ENCODE measurements around the gene NUDT1. TPM values are rescaled to one million over a fixed set of nuclear protein-coding genes. Genes with fewer than 3 reads are reported as not detected.
"Not testable (repeated sequence)": the region's sequence is repeated elsewhere in the genome, so short reads cannot be mapped to it uniquely, and the experiment has no call there.

NUDT1 gene
- total and polyA plus RNA-seq, 2 experiments from 2014 or later = 47.7 to 61.0 TPM

DNA sequence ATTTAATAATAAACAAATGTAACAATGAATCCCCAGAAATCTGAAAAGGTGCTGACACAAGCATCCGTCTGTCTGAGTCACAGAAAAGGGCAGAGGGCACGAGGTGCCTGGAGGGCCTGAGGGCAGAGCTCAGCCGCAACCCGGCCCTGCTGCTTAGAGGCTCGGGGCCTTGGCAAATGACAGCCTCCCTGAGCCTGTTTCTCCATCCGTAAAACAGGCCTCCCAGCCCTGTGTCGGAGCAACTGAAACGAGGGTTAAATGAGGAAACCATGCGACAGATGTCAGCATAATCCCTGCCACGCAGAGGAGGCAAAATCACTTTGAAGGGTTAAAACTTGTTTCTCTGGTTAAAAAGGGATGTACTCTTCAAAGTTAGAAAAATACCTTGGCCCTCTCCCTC is 24.9 kb downstream of the NUDT1 start:
- H2AFZ ChIP-seq = no peak overlapping the region
- in situ Hi-C loops (cut with MboI) = no loop called here

DNA sequence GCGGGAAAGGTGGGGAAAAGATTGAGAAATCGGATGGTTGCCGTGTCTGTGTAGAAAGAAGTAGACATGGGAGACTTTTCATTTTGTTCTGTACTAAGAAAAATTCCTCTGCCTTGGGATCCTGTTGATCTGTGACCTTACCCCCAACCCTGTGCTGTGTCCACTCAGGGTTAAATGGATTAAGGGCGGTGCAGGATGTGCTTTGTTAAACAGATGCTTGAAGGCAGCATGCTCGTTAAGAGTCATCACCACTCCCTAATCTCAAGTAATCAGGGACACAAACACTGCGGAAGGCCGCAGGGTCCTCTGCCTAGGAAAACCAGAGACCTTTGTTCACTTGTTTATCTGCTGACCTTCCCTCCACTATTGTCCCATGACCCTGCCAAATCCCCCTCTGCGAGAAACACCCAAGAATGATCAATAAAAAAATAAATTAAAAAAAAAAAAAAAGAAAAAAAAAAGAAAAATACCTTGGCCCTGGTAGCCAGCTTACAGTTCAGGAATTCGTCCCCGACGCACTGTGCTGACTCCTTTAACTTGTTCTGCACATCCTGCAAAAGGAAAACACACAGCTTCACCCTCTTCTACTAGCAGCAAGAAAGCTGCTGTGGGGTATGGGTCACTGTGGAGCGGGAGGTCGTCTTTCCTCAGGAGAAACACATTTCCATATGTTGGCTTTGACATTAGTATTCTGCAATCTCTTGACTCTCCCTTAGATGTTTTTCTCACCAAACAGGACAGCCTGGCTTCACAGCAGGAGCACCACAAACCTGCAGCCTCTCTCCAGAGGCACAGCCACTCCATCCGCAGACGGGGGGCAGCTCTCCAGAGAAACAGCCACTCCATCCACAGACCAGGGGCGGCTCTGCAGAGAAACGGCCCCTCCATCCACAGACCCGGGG is 27.3 kb downstream of the NUDT1 start:
- H2AFZ ChIP-seq; H3F3A ChIP-seq (ENCODE audit: insufficient read depth); H3K4me3 ChIP-seq; H3K36me3 ChIP-seq (ENCODE audit: low read depth); H3K9me2 ChIP-seq (ENCODE audit: insufficient read depth); H3K9ac ChIP-seq; H3K79me2 ChIP-seq (ENCODE audit: insufficient read depth); H3K4me1 ChIP-seq (ENCODE audit: insufficient read depth); in situ Hi-C loops (cut with MboI); H3K4me2 ChIP-seq (ENCODE audit: unreplicated experiment); H4K20me1 ChIP-seq (ENCODE audit: insufficient read depth); H3K9me3 ChIP-seq (ENCODE audit: low read depth); H3K27ac ChIP-seq; H3K27me3 ChIP-seq (replicated peaks; ENCODE audit: insufficient read depth): not testable (repeated sequence)
- DNase-seq = peak; percentile 46
- WGBS, 2 experiments (ENCODE audit: low coverage in 1 of 2, low lambda C conversion rate in 2 of 2, missing lambda C conversion rate in 2 of 2) = 54 to 69% methylated on average over 11 to 13 of the region's 18 CpGs

More for the DNA sequence above, 24.9 kb downstream of the NUDT1 start:
- no peaks in the 10 kb centered on the region for H3K9me2 ChIP-seq (ENCODE audit: insufficient read depth)
- H3K4me2 ChIP-seq (ENCODE audit: unreplicated experiment) = no peak overlapping the region
- no peak for TF ChIP-seq EZH2phosphoT487 (IDR thresholded peaks at IDR 0.05; ENCODE audit: insufficient read depth, low read depth)
- no peak for TF ChIP-seq EZH2 (IDR thresholded peaks at IDR 0.05; ENCODE audit: insufficient read depth, poor library complexity, severe bottlenecking)
- H3K27ac ChIP-seq = no peak overlapping the region
- no peaks in the 10 kb centered on the region for H4K20me1 ChIP-seq (ENCODE audit: insufficient read depth)
- no peaks in the 10 kb centered on the region for H3F3A ChIP-seq (ENCODE audit: insufficient read depth)
- no peaks in the 10 kb centered on the region for H3K36me3 ChIP-seq (ENCODE audit: low read depth)
- H3K4me1 ChIP-seq (ENCODE audit: insufficient read depth) = peaks cover 6% of the 10 kb centered on the region
- 55 to 58% methylated on average over 10 of the region's 10 CpGs for WGBS, 2 experiments (ENCODE audit: low coverage in 1 of 2, low lambda C conversion rate in 2 of 2, missing lambda C conversion rate in 2 of 2)
- no peaks in the 10 kb centered on the region for H3K27me3 ChIP-seq (replicated peaks; ENCODE audit: insufficient read depth)
- DNase-seq = peak; percentile 64
- no peaks in the 10 kb centered on the region for H3K9me3 ChIP-seq (ENCODE audit: low read depth)
- no peak overlapping the region for H3K4me3 ChIP-seq
- H3K79me2 ChIP-seq (ENCODE audit: insufficient read depth) = no peaks in the 10 kb centered on the region
- peak overlapping the region; percentile 10; the same call in 1 of the 2 replicates for H3K9ac ChIP-seq

DNA sequence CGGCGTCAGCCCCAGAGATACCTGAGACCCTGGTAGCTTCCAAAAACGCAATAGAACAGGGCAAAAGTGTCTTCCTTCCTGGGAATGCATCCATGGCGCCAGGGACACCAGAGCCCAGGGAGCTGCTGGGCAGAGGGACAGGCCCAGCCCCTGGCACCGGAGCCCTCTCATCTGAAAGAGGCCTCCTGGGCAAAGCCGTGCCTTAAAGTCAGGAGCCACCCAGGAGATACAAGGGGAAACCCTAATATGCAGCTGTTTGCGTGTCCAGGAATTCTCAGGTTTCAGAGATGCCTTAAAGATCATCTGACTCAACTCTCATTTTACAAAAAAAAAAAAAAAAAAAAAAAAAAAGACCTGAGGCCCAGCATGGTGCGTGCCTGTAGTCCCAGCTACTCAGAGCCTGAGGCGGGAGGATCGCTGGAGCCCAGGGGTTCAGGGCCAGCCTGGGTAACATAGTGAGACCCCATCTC is 28.0 kb downstream of the NUDT1 start:
- DNase-seq = no peak
- Histone ChIP-seq H3K36me3 (ENCODE audit: low read depth) (no peaks in the 10 kb centered on the region), H3K9ac (no peak overlapping the region), H4K20me1 (ENCODE audit: insufficient read depth) (no peaks in the 10 kb centered on the region), H3F3A (ENCODE audit: insufficient read depth) (no peaks in the 10 kb centered on the region), H3K9me2 (ENCODE audit: insufficient read depth) (no peaks in the 10 kb centered on the region), H3K4me2 (ENCODE audit: unreplicated experiment) (no peak overlapping the region), H3K4me3 (no peak overlapping the region), H3K4me1 (ENCODE audit: insufficient read depth) (peaks cover 6% of the 10 kb centered on the region), H3K79me2 (ENCODE audit: insufficient read depth) (no peaks in the 10 kb centered on the region), H3K9me3 (ENCODE audit: low read depth) (no peaks in the 10 kb centered on the region), H3K27me3 (replicated peaks; ENCODE audit: insufficient read depth) (no peaks in the 10 kb centered on the region), H3K27ac (no peak overlapping the region), H2AFZ (no peak overlapping the region)
- in situ Hi-C loops (cut with MboI) = no loop called here
- 87 to 95% methylated on average over 10 of the region's 10 CpGs for WGBS, 2 experiments (ENCODE audit: low coverage in 1 of 2, low lambda C conversion rate in 2 of 2, missing lambda C conversion rate in 2 of 2)
- TF ChIP-seq EZH2phosphoT487 (IDR thresholded peaks at IDR 0.05; ENCODE audit: insufficient read depth, low read depth) = no peak
- no peak for TF ChIP-seq EZH2 (IDR thresholded peaks at IDR 0.05; ENCODE audit: insufficient read depth, poor library complexity, severe bottlenecking)

DNA sequence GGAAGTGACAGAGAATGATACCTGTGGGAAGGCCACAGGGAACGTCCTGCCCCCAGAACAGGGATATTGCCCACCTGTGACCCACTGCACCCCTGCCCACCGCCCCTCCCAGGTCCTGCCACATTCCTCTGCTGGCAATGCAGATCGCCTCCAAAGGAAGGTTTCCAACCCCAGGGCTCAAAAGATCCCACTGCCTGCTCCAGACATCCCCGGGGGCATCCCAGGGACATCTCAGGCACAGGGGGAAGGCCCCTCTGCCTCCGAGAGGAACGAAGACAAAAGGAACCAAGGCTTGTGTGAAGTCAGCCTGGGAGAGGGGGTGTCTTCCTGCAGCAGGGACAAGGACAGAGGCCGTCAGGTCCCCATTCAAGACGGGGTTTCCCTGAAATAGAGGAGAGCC is 28.5 kb downstream of the NUDT1 start:
- in situ Hi-C loops (cut with MboI) = no loop called here
- H3K4me2 ChIP-seq (ENCODE audit: unreplicated experiment) = no peak overlapping the region
- H2AFZ ChIP-seq = no peak overlapping the region
- H3K79me2 ChIP-seq (ENCODE audit: insufficient read depth) = no peaks in the 10 kb centered on the region
- no peaks in the 10 kb centered on the region for H3K27me3 ChIP-seq (replicated peaks; ENCODE audit: insufficient read depth)
- TF ChIP-seq EZH2 (IDR thresholded peaks at IDR 0.05; ENCODE audit: insufficient read depth, poor library complexity, severe bottlenecking) (no peak), EZH2phosphoT487 (IDR thresholded peaks at IDR 0.05; ENCODE audit: insufficient read depth, low read depth) (no peak)
- H3K36me3 ChIP-seq (ENCODE audit: low read depth) = no peaks in the 10 kb centered on the region
- H3K9ac ChIP-seq = no peak overlapping the region
- WGBS, 2 experiments (ENCODE audit: low coverage in 1 of 2, low lambda C conversion rate in 2 of 2, missing lambda C conversion rate in 2 of 2) = 93 to 98% methylated on average over 8 of the region's 8 CpGs
- H4K20me1 ChIP-seq (ENCODE audit: insufficient read depth) = no peaks in the 10 kb centered on the region
- no peak overlapping the region for H3K27ac ChIP-seq
- H3K9me3 ChIP-seq (ENCODE audit: low read depth) = no peaks in the 10 kb centered on the region
- no peak overlapping the region for H3K4me3 ChIP-seq
- H3K9me2 ChIP-seq (ENCODE audit: insufficient read depth) = no peaks in the 10 kb centered on the region
- no peak for DNase-seq
- H3F3A ChIP-seq (ENCODE audit: insufficient read depth) = no peaks in the 10 kb centered on the region
- peaks cover 6% of the 10 kb centered on the region for H3K4me1 ChIP-seq (ENCODE audit: insufficient read depth)
